ENCODE data around the gene PCNX2.
A peak's percentile ranks its signal among the peaks of the same experiment; 100 is the strongest.

Gene PCNX2

GRCh38 chr1:233315718-233316301, 20.3 kb upstream of the PCNX2 start:
- no peak for DNase-seq (ENCODE audit: low read depth)

- DNase-seq (ENCODE audit: low read depth) = no peak
These were observed 18.1 kb upstream of the PCNX2 start for GRCh38 chr1:233313434-233314155.

- DNase-seq (ENCODE audit: low read depth) = no peak
These were observed 9.1 kb upstream of the PCNX2 start for GRCh38 chr1:233304489-233305102.

GRCh38 chr1:233300326-233300725, 4.8 kb upstream of the PCNX2 start:
- DNase-seq (ENCODE audit: low read depth) = no peak

GRCh38 chr1:233299450-233299849, 3.9 kb upstream of the PCNX2 start:
- no peak for DNase-seq (ENCODE audit: low read depth)

- DNase-seq (ENCODE audit: low read depth) = no peak
These were observed 424 bp upstream of the PCNX2 start for GRCh38 chr1:233295975-233296322.

GRCh38 chr1:233294913-233295236, 650 bp downstream of the PCNX2 start:
- DNase-seq (ENCODE audit: low read depth) = peak; percentile 25

- DNase-seq (ENCODE audit: low read depth) = no peak
These were observed 1.7 kb downstream of the PCNX2 start for GRCh38 chr1:233293556-233294446.

- DNase-seq (ENCODE audit: low read depth) = no peak
These were observed 5.0 kb downstream of the PCNX2 start for GRCh38 chr1:233290396-233291034.

- DNase-seq (ENCODE audit: low read depth) = no peak
These were observed 5.8 kb downstream of the PCNX2 start for GRCh38 chr1:233289676-233290075.

GRCh38 chr1:233282582-233282886, 13.0 kb downstream of the PCNX2 start:
- no peak for DNase-seq (ENCODE audit: low read depth)

- DNase-seq (ENCODE audit: low read depth) = no peak
These were observed 13.6 kb downstream of the PCNX2 start for GRCh38 chr1:233281711-233282581.

- no peak for DNase-seq (ENCODE audit: low read depth)
These were observed 15.6 kb downstream of the PCNX2 start for GRCh38 chr1:233279971-233280370.

- DNase-seq (ENCODE audit: low read depth) = no peak
These were observed 16.9 kb downstream of the PCNX2 start for GRCh38 chr1:233278631-233279030.

- DNase-seq (ENCODE audit: low read depth) = no peak
These were observed 17.6 kb downstream of the PCNX2 start for GRCh38 chr1:233277637-233278606.

- no peak for DNase-seq (ENCODE audit: low read depth)
These were observed 25.9 kb downstream of the PCNX2 start for GRCh38 chr1:233269656-233270055.

GRCh38 chr1:233268389-233269022, 27.0 kb downstream of the PCNX2 start:
- no peak for DNase-seq (ENCODE audit: low read depth)

- DNase-seq (ENCODE audit: low read depth) = no peak
These were observed 33.8 kb downstream of the PCNX2 start for GRCh38 chr1:233261695-233262094.

GRCh38 chr1:233261206-233261605, 34.3 kb downstream of the PCNX2 start:
- no peak for DNase-seq (ENCODE audit: low read depth)

GRCh38 chr1:233257786-233258185, 37.7 kb downstream of the PCNX2 start:
- no peak for DNase-seq (ENCODE audit: low read depth)
